K562 (cell line): ENCODE measurements around the gene JUN.

Experiments used
- SIX5 ChIP-seq, 2 experiments: IDR thresholded peaks; 2 replicates each; pipeline ENCODE4 v1.6.1; 2011; ENCODE audit warnings: low read length in 2 of 2, borderline replicate concordance in 1 of 2, low read depth in 1 of 2, mild to moderate bottlenecking in 1 of 2, moderate library complexity in 1 of 2; ENCODE audit not compliant: insufficient read depth in 1 of 2
- SMC3 ChIP-seq: conservative IDR thresholded peaks from 2 replicates; pipeline ENCODE4 v1.6.1; 2011; ENCODE audit warnings: low read depth, low read length, improper control_type of control experiment; ENCODE audit not compliant: insufficient read depth
- TSC22D4 ChIP-seq: fragments of 450-650 bp; IDR thresholded peaks from 2 replicates; pipeline ENCODE4 v1.6.1; 2016; ENCODE audit warnings: missing genetic modification characterization, missing biosample characterization, control low read depth
- ZNF311 ChIP-seq: fragments of 250-450 bp; sonication (Bioruptor Pico); IDR thresholded peaks from 2 replicates; pipeline ENCODE4 v1.4.0; 2020; ENCODE audit warnings: mild to moderate bottlenecking, moderate library complexity
- ZNF347 ChIP-seq: fragments of 450-650 bp; formaldehyde crosslinking; IDR thresholded peaks from 2 replicates; pipeline ENCODE4 v1.4.0; 2020; ENCODE audit warnings: low read depth, mild to moderate bottlenecking, moderate library complexity
- TF ChIP-seq, protein P1 (sequence below): sonication (generic); formaldehyde crosslinking; IDR thresholded peaks from 2 replicates; pipeline ENCODE4 v1.8.0; 2022; ENCODE audit warnings: mild to moderate bottlenecking, missing genetic modification reagents
- TF ChIP-seq, protein P2 (sequence below), 3 experiments: IDR thresholded peaks in 2 of 3; conservative IDR thresholded peaks in 1 of 3; 2 replicates each; pipeline ENCODE4 v1.5.1; 2011 to 2012; ENCODE audit warnings: low read length in 3 of 3, mild to moderate bottlenecking in 3 of 3, control low read depth in 2 of 3, improper control_type of control experiment in 1 of 3, inconsistent platforms in 1 of 3, low read depth in 1 of 3, mixed read lengths in 1 of 3, moderate library complexity in 1 of 3; ENCODE audit not compliant: insufficient read depth in 2 of 3

DNA sequence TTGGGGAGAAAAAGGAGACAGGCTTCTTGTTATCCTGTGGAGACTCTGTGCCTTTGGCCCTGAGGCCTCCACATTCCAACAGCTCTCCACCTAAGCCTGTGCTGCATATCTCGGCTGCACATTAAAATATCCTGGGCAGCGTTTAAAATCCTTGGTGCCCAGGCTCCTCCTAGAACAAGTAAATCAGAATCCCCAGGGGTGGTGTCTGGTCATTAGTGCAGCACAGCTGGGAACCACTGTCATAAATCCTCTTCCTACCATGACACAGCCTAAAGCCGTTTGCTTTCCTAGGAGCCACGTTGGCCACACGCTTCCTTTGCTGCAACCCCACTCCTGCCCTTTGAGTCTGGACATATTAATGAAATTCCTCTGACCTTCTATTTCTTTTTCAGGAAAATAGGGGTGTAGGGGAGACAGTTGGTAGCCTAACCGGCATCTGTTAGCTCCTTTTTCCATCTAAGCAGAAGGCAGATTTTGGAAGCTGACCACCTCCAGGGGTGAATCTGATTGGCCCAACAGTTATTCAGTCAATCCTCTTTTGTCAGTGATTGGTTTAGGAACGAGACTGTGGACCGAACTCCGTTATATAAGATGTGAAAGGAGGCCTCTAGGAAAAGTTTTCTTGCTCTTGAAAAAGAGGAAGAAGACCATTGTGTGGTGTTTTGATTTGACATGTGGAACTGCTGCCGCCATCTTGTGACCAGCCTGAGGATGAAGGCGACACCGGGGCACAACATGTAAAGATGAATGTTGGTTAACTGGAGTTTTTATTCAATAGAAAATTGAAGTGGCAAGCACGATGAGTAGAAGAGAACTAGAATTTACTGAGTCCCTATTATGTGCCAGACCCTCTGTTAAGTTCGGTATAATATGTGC, 41.9 kb downstream of the JUN start:
- no peak for TF ChIP-seq ZNF347 (CRISPR knock-in tag)
- no peak for TF ChIP-seq SIX5 (IDR thresholded peaks at IDR 0.05; ENCODE audit: borderline replicate concordance in 1 of 2, insufficient read depth in 1 of 2, low read depth in 1 of 2, low read length in 2 of 2)
- no peak for TF ChIP-seq TSC22D4 (tag)
- TF ChIP-seq, protein P1, sequence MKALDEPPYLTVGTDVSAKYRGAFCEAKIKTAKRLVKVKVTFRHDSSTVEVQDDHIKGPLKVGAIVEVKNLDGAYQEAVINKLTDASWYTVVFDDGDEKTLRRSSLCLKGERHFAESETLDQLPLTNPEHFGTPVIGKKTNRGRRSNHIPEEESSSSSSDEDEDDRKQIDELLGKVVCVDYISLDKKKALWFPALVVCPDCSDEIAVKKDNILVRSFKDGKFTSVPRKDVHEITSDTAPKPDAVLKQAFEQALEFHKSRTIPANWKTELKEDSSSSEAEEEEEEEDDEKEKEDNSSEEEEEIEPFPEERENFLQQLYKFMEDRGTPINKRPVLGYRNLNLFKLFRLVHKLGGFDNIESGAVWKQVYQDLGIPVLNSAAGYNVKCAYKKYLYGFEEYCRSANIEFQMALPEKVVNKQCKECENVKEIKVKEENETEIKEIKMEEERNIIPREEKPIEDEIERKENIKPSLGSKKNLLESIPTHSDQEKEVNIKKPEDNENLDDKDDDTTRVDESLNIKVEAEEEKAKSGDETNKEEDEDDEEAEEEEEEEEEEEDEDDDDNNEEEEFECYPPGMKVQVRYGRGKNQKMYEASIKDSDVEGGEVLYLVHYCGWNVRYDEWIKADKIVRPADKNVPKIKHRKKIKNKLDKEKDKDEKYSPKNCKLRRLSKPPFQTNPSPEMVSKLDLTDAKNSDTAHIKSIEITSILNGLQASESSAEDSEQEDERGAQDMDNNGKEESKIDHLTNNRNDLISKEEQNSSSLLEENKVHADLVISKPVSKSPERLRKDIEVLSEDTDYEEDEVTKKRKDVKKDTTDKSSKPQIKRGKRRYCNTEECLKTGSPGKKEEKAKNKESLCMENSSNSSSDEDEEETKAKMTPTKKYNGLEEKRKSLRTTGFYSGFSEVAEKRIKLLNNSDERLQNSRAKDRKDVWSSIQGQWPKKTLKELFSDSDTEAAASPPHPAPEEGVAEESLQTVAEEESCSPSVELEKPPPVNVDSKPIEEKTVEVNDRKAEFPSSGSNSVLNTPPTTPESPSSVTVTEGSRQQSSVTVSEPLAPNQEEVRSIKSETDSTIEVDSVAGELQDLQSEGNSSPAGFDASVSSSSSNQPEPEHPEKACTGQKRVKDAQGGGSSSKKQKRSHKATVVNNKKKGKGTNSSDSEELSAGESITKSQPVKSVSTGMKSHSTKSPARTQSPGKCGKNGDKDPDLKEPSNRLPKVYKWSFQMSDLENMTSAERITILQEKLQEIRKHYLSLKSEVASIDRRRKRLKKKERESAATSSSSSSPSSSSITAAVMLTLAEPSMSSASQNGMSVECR: no peak
- TF ChIP-seq SMC3: no peak
- TF ChIP-seq ZNF311: no peak
- TF ChIP-seq, protein P2, sequence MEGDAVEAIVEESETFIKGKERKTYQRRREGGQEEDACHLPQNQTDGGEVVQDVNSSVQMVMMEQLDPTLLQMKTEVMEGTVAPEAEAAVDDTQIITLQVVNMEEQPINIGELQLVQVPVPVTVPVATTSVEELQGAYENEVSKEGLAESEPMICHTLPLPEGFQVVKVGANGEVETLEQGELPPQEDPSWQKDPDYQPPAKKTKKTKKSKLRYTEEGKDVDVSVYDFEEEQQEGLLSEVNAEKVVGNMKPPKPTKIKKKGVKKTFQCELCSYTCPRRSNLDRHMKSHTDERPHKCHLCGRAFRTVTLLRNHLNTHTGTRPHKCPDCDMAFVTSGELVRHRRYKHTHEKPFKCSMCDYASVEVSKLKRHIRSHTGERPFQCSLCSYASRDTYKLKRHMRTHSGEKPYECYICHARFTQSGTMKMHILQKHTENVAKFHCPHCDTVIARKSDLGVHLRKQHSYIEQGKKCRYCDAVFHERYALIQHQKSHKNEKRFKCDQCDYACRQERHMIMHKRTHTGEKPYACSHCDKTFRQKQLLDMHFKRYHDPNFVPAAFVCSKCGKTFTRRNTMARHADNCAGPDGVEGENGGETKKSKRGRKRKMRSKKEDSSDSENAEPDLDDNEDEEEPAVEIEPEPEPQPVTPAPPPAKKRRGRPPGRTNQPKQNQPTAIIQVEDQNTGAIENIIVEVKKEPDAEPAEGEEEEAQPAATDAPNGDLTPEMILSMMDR (IDR thresholded peaks at IDR 0.05 in 2 of 3, conservative IDR thresholded peaks at IDR 0.05 in 1 of 3; ENCODE audit: insufficient read depth in 2 of 3, low read depth in 1 of 3, low read length in 3 of 3): no peak
